SJCRH30 (cell line): ENCODE results near the gene PCLO. TPM values are rescaled to one million over a fixed set of nuclear protein-coding genes. Genes with fewer than 3 reads are reported as not detected.

ENCODE experiments used
- DNase-seq, 2 experiments: peaks; one replicate each; pipeline ENCODE4 v3.0.0-alpha.2; 2015 to 2020
- H3K27ac ChIP-seq: fragments of 250-450 bp; sonication (Bioruptor Pico); 2 replicates; pipeline ENCODE4 v1.5.1; 2020; ENCODE audit warnings: mild to moderate bottlenecking, moderate library complexity
- H3K27me3 ChIP-seq: fragments of 250-450 bp; sonication (Bioruptor Pico); 2 replicates; pipeline ENCODE4 v1.5.1; 2020; ENCODE audit warnings: mild to moderate bottlenecking, moderate library complexity
- H3K36me3 ChIP-seq: fragments of 250-450 bp; sonication (Bioruptor Pico); 2 replicates; pipeline ENCODE4 v1.5.1; 2020; ENCODE audit warnings: mild to moderate bottlenecking, moderate library complexity
- H3K4me1 ChIP-seq: fragments of 250-450 bp; sonication (Bioruptor Pico); 2 replicates; pipeline ENCODE4 v1.5.1; 2020; ENCODE audit warnings: mild to moderate bottlenecking, moderate library complexity
- H3K4me3 ChIP-seq: fragments of 250-450 bp; sonication (Bioruptor Pico); 2 replicates; pipeline ENCODE4 v1.5.1; 2020; ENCODE audit warnings: mild to moderate bottlenecking, moderate library complexity
- H3K9me3 ChIP-seq: fragments of 250-450 bp; sonication (Bioruptor Pico); replicated peaks from 2 replicates; pipeline ENCODE4 v1.5.1; 2020; ENCODE audit warnings: mild to moderate bottlenecking, moderate library complexity
- total RNA-seq: library from RNA; depleted of rRNA; stranded (reverse); fragments of >200 nt; shearing (Covaris generic); gene quantifications from 2 replicates; pipeline ENCODE4 v1.2.3, GENCODE V29; 2014

Gene PCLO
- total RNA-seq, 1 experiment from 2014 or later, result 4.2 TPM

DNA sequence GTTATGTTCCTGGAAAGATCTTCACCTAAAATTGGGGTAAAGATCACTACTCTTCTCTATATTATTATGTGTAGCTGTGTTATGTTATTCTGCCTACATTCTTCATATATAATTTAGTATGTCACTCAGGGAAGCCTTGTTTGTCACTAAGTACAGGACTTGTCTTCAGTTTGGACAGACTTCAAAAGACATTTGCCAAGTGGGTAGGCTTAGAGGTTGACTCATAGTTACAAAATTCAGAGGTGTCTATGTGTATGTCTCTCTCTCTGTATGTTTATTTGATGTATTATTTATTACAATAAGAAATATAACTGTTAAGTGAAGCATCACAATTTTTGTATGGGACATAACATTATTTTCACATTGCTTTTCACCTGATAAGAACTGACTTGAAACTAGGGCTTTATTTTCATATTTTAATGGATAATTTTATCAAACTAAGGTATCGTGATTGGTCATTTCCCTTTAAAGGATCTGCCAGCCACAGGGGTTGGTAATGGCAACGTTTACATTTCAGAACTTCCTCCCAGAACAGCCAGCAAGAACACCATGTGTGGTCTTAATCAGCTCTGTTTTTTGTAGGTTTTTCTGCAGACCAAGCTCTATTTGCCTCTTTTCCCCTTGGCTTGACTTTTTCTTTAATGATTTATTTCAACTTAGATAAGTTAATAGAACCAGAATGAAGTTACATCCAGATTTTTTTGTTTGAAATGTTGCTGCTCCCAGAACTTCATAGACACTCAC, 457.0 kb downstream of the PCLO start:
- no peaks in the 10 kb centered on the region for H3K27me3 ChIP-seq
- peaks cover 4% of the 10 kb centered on the region; the same call in 1 of the 2 replicates for H3K4me1 ChIP-seq
- H3K9me3 ChIP-seq, result no peaks in the 10 kb centered on the region
- no peaks in the 10 kb centered on the region for H3K36me3 ChIP-seq
- DNase-seq, result peak; percentile 9 to 31
- no peak overlapping the region for H3K27ac ChIP-seq
- no peak overlapping the region for H3K4me3 ChIP-seq

DNA sequence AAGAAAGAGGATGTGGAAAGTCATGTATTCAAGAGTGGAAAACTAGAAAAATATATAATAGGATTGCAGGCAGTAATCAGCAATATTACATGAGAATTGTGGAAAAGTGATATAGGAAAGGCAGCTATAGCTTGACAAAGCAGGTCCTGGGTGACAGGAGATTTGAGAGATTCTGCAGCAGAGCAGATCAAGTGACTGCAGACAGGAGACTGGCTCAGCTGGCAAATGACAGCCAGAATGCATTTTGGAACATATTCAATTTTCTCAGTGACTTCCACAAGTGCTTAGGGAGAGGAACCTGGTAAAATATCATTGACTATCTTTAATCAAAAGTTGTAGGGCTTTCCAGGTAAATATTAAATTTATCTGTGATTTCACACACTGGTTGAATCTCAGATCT, 458.6 kb downstream of the PCLO start:
- Histone ChIP-seq H3K27me3 (no peaks in the 10 kb centered on the region), H3K36me3 (no peaks in the 10 kb centered on the region), H3K27ac (no peak overlapping the region), H3K9me3 (0 out of 2 replicates have a peak, but pooled peaks cover 2% of the 10 kb centered on the region), H3K4me1 (peaks cover 7% of the 10 kb centered on the region; the same call in 1 of the 2 replicates), H3K4me3 (no peak overlapping the region)
- no peak for DNase-seq
